ENCODE results near the gene SMIM27. TPM values are rescaled to one million over a fixed set of nuclear protein-coding genes. Genes with fewer than 3 reads are reported as not detected.

SMIM27 gene
- 5.4 and 10.1 TPM in 2 replicates for total RNA-seq

GRCh38 chr9:32552172-32552872 lies at the start of gene SMIM27, which contains the start of gene TOPORS:
Gene SMIM27, plus strand, starts transcription at chr9:32552327. Its CDS starts 108 bp downstream, at chr9:32552435.
Gene TOPORS, minus strand, starts transcription at chr9:32552586. Its CDS starts 150 bp downstream, at chr9:32552436.

GRCh38 chr9:32526041-32526706 lies 26.0 kb upstream of the SMIM27 start, which contains the start of gene RIGI:
Gene RIGI, minus strand, starts transcription at chr9:32526196. Its CDS starts 30 bp downstream, at chr9:32526166.

GRCh38 chr9:32572900-32573523 lies 20.9 kb downstream of the SMIM27 start, which contains the start of gene NDUFB6:
Gene NDUFB6, minus strand, starts transcription at chr9:32573159. Its CDS starts 99 bp downstream, at chr9:32573060.

Other genes starting within 250 kb of the SMIM27 start
- gene ACO1, start 167.7 kb upstream of the SMIM27 start, total RNA-seq, result 42.4 and 71.9 TPM in 2 replicates
- gene RIGI, start 26.1 kb upstream of the SMIM27 start, total RNA-seq, result 6.2 and 6.8 TPM in 2 replicates
- 9.6 and 10.1 TPM in 2 replicates for gene TOPORS, start 259 bp downstream of the SMIM27 start, total RNA-seq
- gene NDUFB6, start 20.8 kb downstream of the SMIM27 start, total RNA-seq, result 28.9 and 38.6 TPM in 2 replicates
- not detected in 2 replicates for gene TAF1L, start 83.3 kb downstream of the SMIM27 start, total RNA-seq
- gene TMEM215, start 231.2 kb downstream of the SMIM27 start, total RNA-seq, result not detected in 2 replicates